Measurements from ENCODE around the gene AHCYL2.

GRCh38 chr7:129453510-129454248, 228.8 kb downstream of the AHCYL2 start:
- no peak for TF ChIP-seq EZH2phosphoT487 (IDR thresholded peaks at IDR 0.05; ENCODE audit: insufficient read depth, low read depth)
- no peak for TF ChIP-seq EZH2 (IDR thresholded peaks at IDR 0.05; ENCODE audit: insufficient read depth, poor library complexity, severe bottlenecking)

All from GM23248 (cell line).